Erythroblast (primary cell): ENCODE measurements around the gene SYT1.
"Not testable (repeated sequence)": the region's sequence is repeated elsewhere in the genome, so short reads cannot be mapped to it uniquely, and the experiment has no call there.

Experiments
- GATA1 ChIP-seq: IDR thresholded peaks from 2 replicates; pipeline ENCODE4 v1.6.1; 2011; ENCODE audit warnings: low read depth, mild to moderate bottlenecking, control low read depth, low read length, moderate library complexity
- POLR2A ChIP-seq: IDR thresholded peaks from 2 replicates; pipeline ENCODE4 v1.6.1; 2011; ENCODE audit warnings: mild to moderate bottlenecking, low read length

DNA sequence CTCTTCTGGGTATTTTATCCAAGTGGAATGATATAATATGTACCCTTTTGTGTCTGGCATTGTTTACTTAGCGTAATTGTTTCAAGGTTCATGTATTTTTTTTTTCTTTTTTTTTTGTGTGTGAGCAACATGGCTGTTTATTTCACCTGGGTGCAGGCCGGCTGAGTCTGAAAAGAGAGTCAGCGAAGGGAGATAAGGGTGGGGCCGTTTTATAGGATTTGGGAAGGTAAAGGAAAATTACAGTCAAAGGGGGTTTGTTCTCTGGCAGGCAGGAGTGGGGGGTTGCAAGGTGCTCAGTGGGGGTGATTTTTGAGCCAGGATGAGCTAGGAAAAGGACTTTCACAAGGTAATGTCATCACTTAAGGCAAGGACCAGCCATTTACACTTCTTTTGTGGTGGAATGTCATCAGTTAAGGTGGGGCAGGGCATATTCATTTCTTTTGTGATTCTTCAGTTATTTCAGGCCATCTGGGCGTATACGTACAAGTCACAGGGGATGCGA is 24.0 kb upstream of the SYT1 start:
- not testable (repeated sequence) for TF ChIP-seq POLR2A, GATA1
